Large intestine (tissue), 3 donors: ENCODE results near the gene PCDHB8. TPM values are rescaled to one million over a fixed set of nuclear protein-coding genes. Genes with fewer than 3 reads are reported as not detected.
"Not testable (repeated sequence)": the region's sequence is repeated elsewhere in the genome, so short reads cannot be mapped to it uniquely, and the experiment has no call there.

ENCODE experiments used
- DNase-seq, 2 donors: peaks; one replicate each; pipeline versions ENCODE4 v3.0.0 to v3.0.0-alpha.2; 2013
- H3K27ac ChIP-seq: one replicate; pipeline ENCODE4 v1.5.1; 2013; ENCODE audit warnings: low read length
- H3K27me3 ChIP-seq: 2 replicates; pipeline ENCODE4 v1.6.1; 2013; ENCODE audit warnings: low read length; ENCODE audit not compliant: control insufficient read depth, insufficient read depth
- H3K36me3 ChIP-seq: 2 replicates; pipeline ENCODE4 v1.6.1; 2013; ENCODE audit warnings: low read length; ENCODE audit not compliant: control insufficient read depth, insufficient read depth
- H3K4me1 ChIP-seq: one replicate; pipeline ENCODE4 v1.6.1; 2013; ENCODE audit warnings: low read length; ENCODE audit not compliant: control insufficient read depth, insufficient read depth
- H3K4me3 ChIP-seq: one replicate; pipeline ENCODE4 v1.5.1; 2013; ENCODE audit warnings: low read length
- H3K9me3 ChIP-seq: one replicate; pipeline ENCODE4 v1.6.1; 2013; ENCODE audit warnings: mild to moderate bottlenecking, low read depth, low read length, moderate library complexity; ENCODE audit not compliant: control insufficient read depth
- WGBS: methylation state at CpG from one replicate; pipeline ENCODE4 v1.1.5; 2013; ENCODE audit warnings: low lambda C conversion rate; ENCODE audit not compliant: insufficient coverage; 5-methylcytosine and 5-hydroxymethylcytosine counted together
- polyA plus RNA-seq: library from polyadenylated mRNA; unstranded; fragments of 120-200 nt; gene quantifications from one replicate; pipeline ENCODE4 v1.2.1, GENCODE V29; 2013

The PCDHB8 gene
- polyA plus RNA-seq, 1 donor = 0.67 TPM

GRCh38 chr5:141208478-141208877, 30.9 kb downstream of the PCDHB8 start, which contains the start of gene PCDHB12:
Gene PCDHB12 (plus strand): TSS chr5:141208719. CDS start chr5:141208908, 189 bp downstream.
- 17% methylated on average over 2 of the region's 11 CpGs for WGBS
- Histone ChIP-seq H3K27ac (no peak within 1 kb of the TSS), H3K4me3 (no peak within 1 kb of the TSS), H3K36me3 (no peaks in the 10 kb centered on the region), H3K9me3 (peaks cover 10% of the 10 kb centered on the region), H3K27me3 (peaks cover 7% of the 10 kb centered on the region), H3K4me1 (no peaks in the 10 kb centered on the region)
- no peak for DNase-seq

- H3K36me3 ChIP-seq, H3K4me1 ChIP-seq, H3K27me3 ChIP-seq, H3K27ac ChIP-seq, DNase-seq, H3K4me3 ChIP-seq: not testable (repeated sequence)
- H3K9me3 ChIP-seq = peaks cover 11% of the 10 kb centered on the region
- WGBS = no CpG with 5 or more reads among the region's 39 CpGs
These were observed 32.7 kb downstream of the PCDHB8 start for GRCh38 chr5:141210281-141210680.

- H3K4me3 ChIP-seq, DNase-seq, H3K27me3 ChIP-seq, H3K36me3 ChIP-seq, H3K27ac ChIP-seq, H3K4me1 ChIP-seq: not testable (repeated sequence)
- WGBS = no CpG with 5 or more reads among the region's 27 CpGs
- peaks cover 15% of the 10 kb centered on the region for H3K9me3 ChIP-seq
These were observed 33.3 kb downstream of the PCDHB8 start for GRCh38 chr5:141210849-141211248.

- not testable (repeated sequence) for H3K36me3 ChIP-seq, DNase-seq, H3K27me3 ChIP-seq, H3K27ac ChIP-seq, H3K4me3 ChIP-seq, H3K4me1 ChIP-seq
- no CpG with 5 or more reads among the region's 18 CpGs for WGBS
- peaks cover 25% of the 10 kb centered on the region for H3K9me3 ChIP-seq
These were observed 36.2 kb downstream of the PCDHB8 start, which contains the start of gene PCDHB13 for GRCh38 chr5:141213656-141214339. Gene PCDHB13 (plus strand): TSS chr5:141213919. CDS start chr5:141214124, 205 bp downstream.

- H3K36me3 ChIP-seq, H3K4me3 ChIP-seq, H3K4me1 ChIP-seq, DNase-seq, H3K27me3 ChIP-seq, H3K27ac ChIP-seq: not testable (repeated sequence)
- peaks cover 25% of the 10 kb centered on the region for H3K9me3 ChIP-seq
- WGBS = 50% methylated on average over 1 of the region's 12 CpGs
These were observed 37.0 kb downstream of the PCDHB8 start for GRCh38 chr5:141214583-141214982.

- not testable (repeated sequence) for H3K4me3 ChIP-seq, H3K4me1 ChIP-seq, H3K27me3 ChIP-seq, H3K36me3 ChIP-seq, DNase-seq, H3K27ac ChIP-seq
- no CpG with 5 or more reads among the region's 40 CpGs for WGBS
- peaks cover 20% of the 10 kb centered on the region for H3K9me3 ChIP-seq
These were observed 37.9 kb downstream of the PCDHB8 start for GRCh38 chr5:141215504-141215903.

GRCh38 chr5:141216035-141216434, 38.4 kb downstream of the PCDHB8 start:
- H3K9me3 ChIP-seq = peaks cover 16% of the 10 kb centered on the region
- not testable (repeated sequence) for H3K27me3 ChIP-seq, H3K4me1 ChIP-seq, H3K4me3 ChIP-seq, H3K27ac ChIP-seq, DNase-seq, H3K36me3 ChIP-seq
- no CpG with 5 or more reads among the region's 26 CpGs for WGBS

- no peak within 1 kb of the TSS for H3K4me3 ChIP-seq
- WGBS = 17% methylated on average over 3 of the region's 15 CpGs
- no peak within 1 kb of the TSS for H3K27ac ChIP-seq
- no peak for DNase-seq
- no peaks in the 10 kb centered on the region for H3K4me1 ChIP-seq
- peaks cover 16% of the 10 kb centered on the region for H3K9me3 ChIP-seq
- peaks cover 2% of the 10 kb centered on the region for H3K27me3 ChIP-seq
- H3K36me3 ChIP-seq = no peaks in the 10 kb centered on the region
These were observed 45.7 kb downstream of the PCDHB8 start, which contains the start of gene PCDHB14 for GRCh38 chr5:141223112-141223783. Gene PCDHB14 (plus strand): TSS chr5:141223343. CDS start chr5:141223506, 163 bp downstream.

- H3K27ac ChIP-seq, H3K4me3 ChIP-seq, H3K4me1 ChIP-seq, H3K36me3 ChIP-seq, H3K27me3 ChIP-seq, DNase-seq: not testable (repeated sequence)
- peaks cover 11% of the 10 kb centered on the region for H3K9me3 ChIP-seq
- no CpG with 5 or more reads among the region's 40 CpGs for WGBS
These were observed 47.3 kb downstream of the PCDHB8 start for GRCh38 chr5:141224844-141225243.

- not testable (repeated sequence) for H3K4me1 ChIP-seq, H3K36me3 ChIP-seq, H3K4me3 ChIP-seq, DNase-seq, H3K27ac ChIP-seq, H3K27me3 ChIP-seq
- peaks cover 11% of the 10 kb centered on the region for H3K9me3 ChIP-seq
- WGBS = no CpG with 5 or more reads among the region's 30 CpGs
These were observed 47.8 kb downstream of the PCDHB8 start for GRCh38 chr5:141225421-141225820.
